HUES6 (cell line): ENCODE results near the gene WRNIP1.

Source experiments
- H3K27ac ChIP-seq: 2 replicates; pipeline ENCODE4 v1.7.0; 2013; ENCODE audit warnings: low read depth, mild to moderate bottlenecking, low read length, inconsistent platforms
- H3K27me3 ChIP-seq: 2 replicates; pipeline ENCODE4 v1.6.1; 2013; ENCODE audit warnings: low read length; ENCODE audit not compliant: control insufficient read depth, insufficient read depth
- H3K36me3 ChIP-seq: 2 replicates; pipeline ENCODE4 v1.6.1; 2013; ENCODE audit warnings: low read length; ENCODE audit not compliant: control insufficient read depth, insufficient read depth
- H3K4me1 ChIP-seq: 2 replicates; pipeline ENCODE4 v1.6.1; 2013; ENCODE audit warnings: low read length; ENCODE audit not compliant: control insufficient read depth, insufficient read depth
- H3K4me3 ChIP-seq: 2 replicates; pipeline ENCODE4 v1.5.1; 2013; ENCODE audit warnings: low read depth, low read length
- H3K9ac ChIP-seq: one replicate; pipeline ENCODE4 v1.6.1; 2013; ENCODE audit warnings: mild to moderate bottlenecking, low read length
- H3K9me3 ChIP-seq: 2 replicates; pipeline ENCODE4 v1.6.1; 2013; ENCODE audit warnings: low read depth, low read length; ENCODE audit not compliant: control insufficient read depth, insufficient read depth

WRNIP1 gene

GRCh38 chr6:2741756-2742155 lies 23.4 kb upstream of the WRNIP1 start:
- H3K36me3 ChIP-seq: no peaks in the 10 kb centered on the region
- H3K4me3 ChIP-seq: no peak overlapping the region
- H3K9ac ChIP-seq: no peak overlapping the region
- no peaks in the 10 kb centered on the region for H3K27me3 ChIP-seq
- H3K4me1 ChIP-seq: peaks cover 24% of the 10 kb centered on the region
- no peaks in the 10 kb centered on the region for H3K9me3 ChIP-seq
- no peak overlapping the region for H3K27ac ChIP-seq

- H3K27ac ChIP-seq: no peak overlapping the region
- H3K4me3 ChIP-seq: no peak overlapping the region
- no peaks in the 10 kb centered on the region for H3K27me3 ChIP-seq
- no peak overlapping the region for H3K9ac ChIP-seq
- H3K4me1 ChIP-seq: peaks cover 22% of the 10 kb centered on the region
- no peaks in the 10 kb centered on the region for H3K9me3 ChIP-seq
- no peaks in the 10 kb centered on the region for H3K36me3 ChIP-seq
Measured at GRCh38 chr6:2743280-2744208, 21.6 kb upstream of the WRNIP1 start.

- Histone ChIP-seq H3K27ac (no peak overlapping the region), H3K27me3 (no peaks in the 10 kb centered on the region), H3K36me3 (no peaks in the 10 kb centered on the region), H3K4me1 (peaks cover 22% of the 10 kb centered on the region), H3K9ac (no peak overlapping the region), H3K4me3 (no peak overlapping the region), H3K9me3 (no peaks in the 10 kb centered on the region)
Measured at GRCh38 chr6:2744209-2744771, 20.9 kb upstream of the WRNIP1 start.

GRCh38 chr6:2744778-2745177 lies 20.4 kb upstream of the WRNIP1 start:
- H3K27ac ChIP-seq: no peak overlapping the region
- H3K4me1 ChIP-seq: peaks cover 22% of the 10 kb centered on the region
- no peak overlapping the region for H3K4me3 ChIP-seq
- H3K9ac ChIP-seq: no peak overlapping the region
- no peaks in the 10 kb centered on the region for H3K9me3 ChIP-seq
- H3K36me3 ChIP-seq: no peaks in the 10 kb centered on the region
- no peaks in the 10 kb centered on the region for H3K27me3 ChIP-seq

- H3K4me1 ChIP-seq: peaks cover 22% of the 10 kb centered on the region
- H3K9ac ChIP-seq: no peak overlapping the region
- H3K27ac ChIP-seq: no peak overlapping the region
- H3K9me3 ChIP-seq: no peaks in the 10 kb centered on the region
- H3K36me3 ChIP-seq: no peaks in the 10 kb centered on the region
- H3K4me3 ChIP-seq: no peak overlapping the region
- no peaks in the 10 kb centered on the region for H3K27me3 ChIP-seq
Measured at GRCh38 chr6:2745246-2745645, 19.9 kb upstream of the WRNIP1 start.

- H3K9me3 ChIP-seq: no peaks in the 10 kb centered on the region
- H3K9ac ChIP-seq: peak overlapping the region; percentile 29
- H3K36me3 ChIP-seq: no peaks in the 10 kb centered on the region
- H3K27me3 ChIP-seq: no peaks in the 10 kb centered on the region
- peaks cover 22% of the 10 kb centered on the region for H3K4me1 ChIP-seq
- H3K27ac ChIP-seq: no peak overlapping the region
- H3K4me3 ChIP-seq: no peak overlapping the region
Measured at GRCh38 chr6:2746557-2747061, 18.6 kb upstream of the WRNIP1 start.

- peaks cover 22% of the 10 kb centered on the region for H3K4me1 ChIP-seq
- no peaks in the 10 kb centered on the region for H3K9me3 ChIP-seq
- no peaks in the 10 kb centered on the region for H3K27me3 ChIP-seq
- no peaks in the 10 kb centered on the region for H3K36me3 ChIP-seq
- H3K4me3 ChIP-seq: no peak overlapping the region
- no peak overlapping the region for H3K27ac ChIP-seq
- no peak overlapping the region for H3K9ac ChIP-seq
Measured at GRCh38 chr6:2748183-2748582, 17.0 kb upstream of the WRNIP1 start.

- Histone ChIP-seq H3K9ac (no peak overlapping the region), H3K9me3 (no peaks in the 10 kb centered on the region), H3K4me3 (no peak overlapping the region), H3K27ac (no peak overlapping the region), H3K36me3 (no peaks in the 10 kb centered on the region), H3K27me3 (no peaks in the 10 kb centered on the region), H3K4me1 (peaks cover 7% of the 10 kb centered on the region)
Measured at GRCh38 chr6:2749969-2750600, 15.1 kb upstream of the WRNIP1 start.

- no peaks in the 10 kb centered on the region for H3K9me3 ChIP-seq
- peaks cover 7% of the 10 kb centered on the region for H3K4me1 ChIP-seq
- no peak within 1 kb of the TSS for H3K9ac ChIP-seq
- no peaks in the 10 kb centered on the region for H3K27me3 ChIP-seq
- H3K27ac ChIP-seq: no peak within 1 kb of the TSS
- H3K36me3 ChIP-seq: no peaks in the 10 kb centered on the region
- no peak within 1 kb of the TSS for H3K4me3 ChIP-seq
Measured at GRCh38 chr6:2750832-2751231, 14.4 kb upstream of the WRNIP1 start, which contains the start of gene MYLK4. Gene MYLK4, minus strand, starts transcription at chr6:2750922. Its CDS starts 1,628 bp downstream, at chr6:2749294.

GRCh38 chr6:2751871-2752270 lies 13.3 kb upstream of the WRNIP1 start:
- Histone ChIP-seq H3K27me3 (no peaks in the 10 kb centered on the region), H3K9ac (no peak overlapping the region), H3K27ac (no peak overlapping the region), H3K36me3 (no peaks in the 10 kb centered on the region), H3K9me3 (no peaks in the 10 kb centered on the region), H3K4me1 (peaks cover 2% of the 10 kb centered on the region; the same call in 1 of the 2 replicates), H3K4me3 (no peak overlapping the region)
